GM12874 (cell line): ENCODE measurements around the gene PRSS8.

Source experiments
- CTCF ChIP-seq: IDR thresholded peaks from 2 replicates; pipeline ENCODE4 v1.5.1; 2011; ENCODE audit warnings: low read depth, mild to moderate bottlenecking, control low read depth, low read length, moderate library complexity; ENCODE audit not compliant: insufficient read depth

PRSS8 gene

DNA sequence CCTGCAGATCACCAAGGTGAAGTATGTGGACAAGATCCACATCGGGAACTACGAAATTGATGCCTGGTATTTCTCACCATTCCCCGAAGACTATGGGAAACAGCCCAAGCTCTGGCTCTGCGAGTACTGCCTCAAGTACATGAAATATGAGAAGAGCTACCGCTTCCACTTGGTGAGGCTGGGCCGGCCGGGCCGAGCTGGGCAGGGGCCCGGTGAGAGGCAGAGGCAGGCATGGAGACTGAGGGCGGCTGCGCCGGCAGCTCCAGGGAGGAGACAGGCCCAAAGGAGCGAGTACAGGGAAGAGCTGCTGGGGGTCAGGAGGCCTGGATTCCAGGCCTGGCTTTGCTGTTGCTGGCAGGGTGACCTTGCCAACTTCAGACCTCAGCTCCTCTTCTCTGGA is 8.3 kb downstream of the PRSS8 start:
- no peak for TF ChIP-seq CTCF

GRCh38 chr16:31125844-31126243 is 9.7 kb downstream of the PRSS8 start:
- TF ChIP-seq CTCF = no peak

DNA sequence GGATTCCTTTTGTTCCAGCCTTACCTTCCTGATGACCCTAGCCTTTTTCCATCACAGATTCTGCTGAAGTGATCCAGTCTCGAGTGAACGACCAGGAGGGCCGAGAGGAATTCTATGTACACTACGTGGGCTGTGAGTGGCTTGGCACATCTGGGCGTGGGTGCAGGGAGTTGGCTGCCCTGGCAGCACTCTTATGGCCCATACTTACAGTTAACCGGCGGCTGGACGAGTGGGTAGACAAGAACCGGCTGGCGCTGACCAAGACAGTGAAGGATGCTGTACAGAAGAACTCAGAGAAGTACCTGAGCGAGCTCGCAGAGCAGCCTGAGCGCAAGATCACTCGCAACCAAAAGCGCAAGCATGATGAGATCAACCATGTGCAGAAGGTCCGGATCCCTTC is 15.4 kb downstream of the PRSS8 start:
- TF ChIP-seq CTCF = no peak

GRCh38 chr16:31118223-31119155 is 17.0 kb downstream of the PRSS8 start:
- no peak for TF ChIP-seq CTCF

DNA sequence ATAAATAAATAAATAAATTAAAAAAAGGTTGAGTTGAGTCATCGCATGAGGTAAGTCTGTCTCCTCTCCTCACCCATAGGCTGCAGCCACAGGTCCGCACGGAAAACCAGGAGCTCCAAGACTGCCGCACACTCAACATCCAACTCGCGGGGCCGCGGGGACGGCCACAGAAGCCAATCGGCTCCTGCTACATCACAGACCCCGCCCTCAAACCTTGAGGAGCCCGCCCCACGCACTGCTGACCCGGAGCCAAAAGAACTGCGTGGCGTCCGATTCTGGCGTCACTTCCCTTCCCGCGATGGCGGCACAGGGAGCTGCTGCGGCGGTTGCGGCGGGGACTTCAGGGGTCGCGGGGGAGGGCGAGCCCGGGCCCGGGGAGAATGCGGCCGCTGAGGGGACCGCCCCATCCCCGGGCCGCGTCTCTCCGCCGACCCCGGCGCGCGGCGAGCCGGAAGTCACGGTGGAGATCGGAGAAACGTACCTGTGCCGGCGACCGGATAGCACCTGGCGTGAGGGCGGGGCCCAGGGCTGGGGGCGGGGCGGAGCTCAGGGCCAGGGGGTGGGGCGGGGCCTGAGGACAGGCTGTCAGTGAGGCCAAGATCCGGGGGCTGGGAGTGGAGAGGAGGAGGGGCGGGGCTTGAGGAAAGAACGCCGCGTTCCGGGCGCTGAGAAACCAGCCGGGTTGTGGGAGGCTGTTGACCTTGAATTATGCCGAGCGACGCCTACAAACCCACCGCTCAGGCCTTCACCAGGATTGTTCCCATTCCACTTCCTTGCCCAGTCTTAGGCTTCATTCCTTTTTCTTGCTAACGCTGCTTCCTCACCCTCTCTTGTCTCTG is 17.9 kb downstream of the PRSS8 start, which contains the start of gene KAT8:
Gene KAT8, plus strand, starts transcription at position 281 of the 839 bp plus-strand sequence. Its CDS starts 18 bp downstream, at position 299.
- no peak for TF ChIP-seq CTCF

DNA sequence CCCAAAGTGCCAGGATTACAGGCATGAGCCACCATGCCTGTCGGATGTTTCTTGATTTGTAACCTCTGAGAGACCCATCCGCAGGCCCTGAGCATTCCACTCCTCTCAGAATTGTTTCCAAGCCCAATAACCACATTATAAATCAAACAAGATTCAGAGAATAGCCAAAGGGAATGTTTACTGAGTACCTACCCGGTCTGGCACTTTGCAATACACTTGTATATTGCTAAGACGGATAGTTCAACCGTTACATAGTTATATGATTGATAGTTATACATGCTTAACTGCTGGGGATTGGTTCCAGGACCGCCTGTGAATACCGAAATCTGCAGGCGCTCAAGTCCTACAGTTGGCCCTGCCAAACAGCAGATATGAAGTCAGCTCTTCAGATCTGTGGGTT is 21.1 kb downstream of the PRSS8 start:
- no peak for TF ChIP-seq CTCF
